Gastrocnemius medialis (tissue), 4 donors: ENCODE measurements around the gene ZSCAN10.

ENCODE experiments used
- CTCF ChIP-seq, 5 experiments: fragments of 450-650 bp in 3 of 5; fragments of 200-600 bp in 2 of 5; sonication (generic) in 2 of 5; IDR thresholded peaks in 4 of 5; conservative IDR thresholded peaks in 1 of 5; 1 replicate in 4 of 5; 2 replicates in 1 of 5; pipeline ENCODE4 v1.5.1; 2016 to 2019; ENCODE audit warnings: antibody characterized with exemption in 5 of 5, mild to moderate bottlenecking in 3 of 5, moderate library complexity in 3 of 5
- POLR2A ChIP-seq, 2 donors: fragments of 450-650 bp; IDR thresholded peaks; one replicate each; pipeline ENCODE4 v1.6.1; 2017; ENCODE audit warnings: antibody characterized with exemption in 2 of 2, mild to moderate bottlenecking in 2 of 2, moderate library complexity in 2 of 2

- TF ChIP-seq CTCF (IDR thresholded peaks at IDR 0.05 in 4 of 5, conservative IDR thresholded peaks at IDR 0.05 in 1 of 5) (peak in 4 of 5 experiments; percentile 17 to 51 (median 29)), POLR2A (IDR thresholded peaks at IDR 0.05) (no peak)
These were observed 4.6 kb downstream of the ZSCAN10 start for GRCh38 chr16:3094289-3095027.
